SH-SY5Y (cell line): ENCODE results near the gene CKS1B.

Experiments
- GATA2 ChIP-seq: IDR thresholded peaks from 2 replicates; pipeline ENCODE4 v1.6.1; 2011; ENCODE audit warnings: mild to moderate bottlenecking, low read depth, low read length
- GATA3 ChIP-seq: IDR thresholded peaks from 2 replicates; pipeline ENCODE4 v1.6.1; 2011; ENCODE audit warnings: low read depth, mild to moderate bottlenecking, low read length, moderate library complexity

GRCh38 chr1:154996966-154997701, 22.7 kb downstream of the CKS1B start:
- TF ChIP-seq GATA3 = no peak
- no peak for TF ChIP-seq GATA2
